ENCODE data around the gene HDGFL2. TPM values are rescaled to one million over a fixed set of nuclear protein-coding genes. Genes with fewer than 3 reads are reported as not detected.
A peak's percentile ranks its signal among the peaks of the same experiment; 100 is the strongest.

HDGFL2 gene
- total and polyA plus RNA-seq, 10 of the 15 experiments (the other 5 are each of a cell fraction or from before 2014, with no cell fraction given): 0.16 to 56.9 (median 25.3) TPM

- intact Hi-C loops (cut with micrococcal nuclease; ENCODE audit: unreplicated experiment): no loop called here
- H3K9me3 ChIP-seq (replicated peaks; ENCODE audit: control insufficient read depth, insufficient read depth, low read length): no peaks in the 10 kb centered on the region
- ChIA-PET SMC1A (ENCODE audit: uncharacterized antibody, unreplicated experiment) (no interaction called here), RAD21 (ENCODE audit: unreplicated experiment) (no interaction called here), POLR2A (no interaction called here), CTCF (no interaction called here)
- no peak for FAIRE-seq
- no peaks in the 10 kb centered on the region for H3K27me3 ChIP-seq (replicated peaks in 1 of 2; ENCODE audit: control insufficient read depth in 2 of 2, insufficient read depth in 2 of 2, low read length in 1 of 2)
- no peaks in the 10 kb centered on the region for H4K20me1 ChIP-seq (ENCODE audit: control insufficient read depth, insufficient read depth)
- no TSS peak for BruUV-seq (replicated peaks)
- TF ChIP-seq SRF (IDR thresholded peaks at IDR 0.05; ENCODE audit: low read depth in 2 of 2, low read length in 2 of 2) (no peak), POU2F2 (IDR thresholded peaks at IDR 0.05; ENCODE audit: borderline replicate concordance, low read depth, low read length) (0 out of 3 replicates have a peak, but pooled peaks have one; percentile 6)
- DNase-seq (ENCODE audit: low read depth, low spot score): no peak
- H3K9ac ChIP-seq (ENCODE audit: control insufficient read depth, insufficient read depth, low read length): no peak overlapping the region
- no peak overlapping the region for H3K4me3 ChIP-seq
- no peak overlapping the region for H3K27ac ChIP-seq (ENCODE audit: control insufficient read depth, insufficient read depth)
- in situ Hi-C loops (cut with MboI): no loop called here
- no peak for ATAC-seq
- peaks cover 5% of the 10 kb centered on the region for H3K79me2 ChIP-seq (ENCODE audit: control insufficient read depth, insufficient read depth, low read length)
- WGBS (ENCODE audit: insufficient coverage, insufficient replicate concordance, low lambda C conversion rate, missing lambda C conversion rate): 66% methylated on average over 34 of the region's 34 CpGs
- H3K36me3 ChIP-seq (ENCODE audit: control insufficient read depth in 2 of 2, insufficient read depth in 2 of 2, low read length in 1 of 2): peaks cover 3 to 8% of the 10 kb centered on the region in 2 experiments
- no peaks in the 10 kb centered on the region for H3K4me1 ChIP-seq (ENCODE audit: control insufficient read depth, insufficient read depth, low read length)
- H2AFZ ChIP-seq (ENCODE audit: control insufficient read depth, low read depth, low read length): no peak overlapping the region
- no peak overlapping the region for H3K4me2 ChIP-seq (ENCODE audit: control insufficient read depth, insufficient read depth)
Observed at GRCh38 chr19:4453232-4454179, 18.6 kb upstream of the HDGFL2 start.

GRCh38 chr19:4454747-4455718 lies 17.1 kb upstream of the HDGFL2 start:
- H3K27ac ChIP-seq (ENCODE audit: control insufficient read depth, insufficient read depth): no peak overlapping the region
- POLR2A ChIA-PET: no interaction called here
- CTCF ChIA-PET: interaction anchor here (1.7 kb wide), 1 partner anchor 20 kb away, joined by 4 read pairs; no protein-coding TSS in a partner anchor
- no peak for TF ChIP-seq GATAD2B (conservative IDR thresholded peaks at IDR 0.05; ENCODE audit: low read depth)
- TF ChIP-seq CREM (IDR thresholded peaks at IDR 0.05; ENCODE audit: low read depth): no peak
- no peak for TF ChIP-seq POLR2AphosphoS2 (IDR thresholded peaks at IDR 0.05; ENCODE audit: low read depth, low read length)
- no peak for TF ChIP-seq HDAC2 (IDR thresholded peaks at IDR 0.05)
- TF ChIP-seq POLR2A (IDR thresholded peaks at IDR 0.05; ENCODE audit: low read depth, low read length): no peak
- TF ChIP-seq RELA (IDR thresholded peaks at IDR 0.05; ENCODE audit: borderline replicate concordance, partially characterized antibody): no peak
- TF ChIP-seq KAT2A (conservative IDR thresholded peaks at IDR 0.05; ENCODE audit: control insufficient read depth, low read depth, low read length): no peak
- TF ChIP-seq RAD21 (IDR thresholded peaks at IDR 0.05; ENCODE audit: insufficient read depth, low read depth, low read length): no peak
- no peak for TF ChIP-seq TAF1 (IDR thresholded peaks at IDR 0.05; ENCODE audit: borderline replicate concordance, low read depth, low read length)

More at GRCh38 chr19:4454747-4455718, 17.1 kb upstream of the HDGFL2 start:
- H4K20me1 ChIP-seq (ENCODE audit: control insufficient read depth, insufficient read depth): no peaks in the 10 kb centered on the region
- WGBS (ENCODE audit: insufficient coverage, insufficient replicate concordance, low lambda C conversion rate, missing lambda C conversion rate): 75% methylated on average over 29 of the region's 29 CpGs
- BruUV-seq (replicated peaks): TSS peak; percentile 59
- H3K9me3 ChIP-seq (replicated peaks; ENCODE audit: control insufficient read depth, insufficient read depth, low read length): no peaks in the 10 kb centered on the region
- H2AFZ ChIP-seq (ENCODE audit: control insufficient read depth, low read depth, low read length): no peak overlapping the region
- in situ Hi-C loops (cut with MboI): no loop called here
- H3K9ac ChIP-seq (ENCODE audit: control insufficient read depth, insufficient read depth, low read length): no peak overlapping the region
- DNase-seq (ENCODE audit: low read depth, low spot score) (no peak), ATAC-seq (no peak), FAIRE-seq (no peak)
- ChIA-PET SMC1A (ENCODE audit: uncharacterized antibody, unreplicated experiment) (interaction anchor here (0.6 kb wide), 1 partner anchor 188 kb away, joined by 3 read pairs; no protein-coding TSS in a partner anchor), RAD21 (ENCODE audit: unreplicated experiment) (no interaction called here)
- H3K4me1 ChIP-seq (ENCODE audit: control insufficient read depth, insufficient read depth, low read length): no peaks in the 10 kb centered on the region
- H3K36me3 ChIP-seq (ENCODE audit: control insufficient read depth in 2 of 2, insufficient read depth in 2 of 2, low read length in 1 of 2): peaks cover 3 to 8% of the 10 kb centered on the region in 2 experiments
- peaks cover 5% of the 10 kb centered on the region for H3K79me2 ChIP-seq (ENCODE audit: control insufficient read depth, insufficient read depth, low read length)
- no peaks in the 10 kb centered on the region for H3K27me3 ChIP-seq (replicated peaks in 1 of 2; ENCODE audit: control insufficient read depth in 2 of 2, insufficient read depth in 2 of 2, low read length in 1 of 2)
- intact Hi-C loops (cut with micrococcal nuclease; ENCODE audit: unreplicated experiment): no loop called here
- no peak overlapping the region for H3K4me3 ChIP-seq
- H3K4me2 ChIP-seq (ENCODE audit: control insufficient read depth, insufficient read depth): no peak overlapping the region; the same call in 1 of the 2 replicates

Data from GM12878 (cell line).